GM12801 (cell line): Measurements from ENCODE around the gene ZNF524.

Experiments used
- TF ChIP-seq, protein P1 (sequence below): IDR thresholded peaks from one replicate; pipeline ENCODE4 v1.5.1; 2011; ENCODE audit warnings: control low read depth; ENCODE audit not compliant: insufficient read length; ENCODE audit errors: extremely low read depth

Gene ZNF524

DNA sequence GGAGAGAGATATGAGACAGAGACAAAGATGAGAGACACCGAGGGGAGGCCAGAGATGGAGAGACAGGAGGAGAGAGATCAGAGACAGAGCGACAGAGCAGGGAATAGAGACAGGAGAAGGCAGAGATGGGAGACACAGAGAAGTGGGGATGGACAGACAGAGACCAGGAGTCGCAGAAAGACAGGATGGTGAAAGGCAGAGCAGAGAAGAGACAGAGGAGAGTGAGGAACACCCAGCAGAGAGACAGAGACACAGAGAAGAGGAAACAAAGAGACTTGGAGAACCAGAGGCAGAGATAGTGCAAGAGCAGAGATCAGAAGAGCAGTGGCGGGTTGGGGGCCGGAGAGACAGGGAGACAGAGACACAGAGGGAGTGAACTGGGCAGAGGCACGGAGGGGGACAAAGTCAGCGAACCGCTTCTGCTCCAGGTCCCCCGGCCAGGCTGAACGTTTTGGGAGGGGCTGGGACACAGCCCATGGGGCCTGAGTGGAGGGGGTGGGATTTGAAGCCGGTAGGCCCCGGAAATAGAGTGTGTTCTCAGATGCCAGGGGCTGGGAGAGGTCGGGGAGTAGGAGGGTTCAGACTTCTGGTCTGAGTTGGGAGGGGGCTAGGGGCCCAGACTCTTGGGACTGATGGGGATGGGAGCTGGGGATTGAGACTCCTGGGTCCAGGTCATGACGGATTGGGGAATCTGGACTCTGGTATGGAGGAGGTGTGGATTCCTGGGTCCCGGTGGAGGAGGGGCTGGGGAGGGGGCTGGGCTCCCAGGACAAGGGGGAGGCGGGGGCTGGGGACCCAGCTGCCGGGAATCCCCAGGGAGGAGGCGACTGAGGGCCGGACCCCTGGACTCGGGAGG lies 20.1 kb upstream of the ZNF524 start:
- TF ChIP-seq, protein P1, sequence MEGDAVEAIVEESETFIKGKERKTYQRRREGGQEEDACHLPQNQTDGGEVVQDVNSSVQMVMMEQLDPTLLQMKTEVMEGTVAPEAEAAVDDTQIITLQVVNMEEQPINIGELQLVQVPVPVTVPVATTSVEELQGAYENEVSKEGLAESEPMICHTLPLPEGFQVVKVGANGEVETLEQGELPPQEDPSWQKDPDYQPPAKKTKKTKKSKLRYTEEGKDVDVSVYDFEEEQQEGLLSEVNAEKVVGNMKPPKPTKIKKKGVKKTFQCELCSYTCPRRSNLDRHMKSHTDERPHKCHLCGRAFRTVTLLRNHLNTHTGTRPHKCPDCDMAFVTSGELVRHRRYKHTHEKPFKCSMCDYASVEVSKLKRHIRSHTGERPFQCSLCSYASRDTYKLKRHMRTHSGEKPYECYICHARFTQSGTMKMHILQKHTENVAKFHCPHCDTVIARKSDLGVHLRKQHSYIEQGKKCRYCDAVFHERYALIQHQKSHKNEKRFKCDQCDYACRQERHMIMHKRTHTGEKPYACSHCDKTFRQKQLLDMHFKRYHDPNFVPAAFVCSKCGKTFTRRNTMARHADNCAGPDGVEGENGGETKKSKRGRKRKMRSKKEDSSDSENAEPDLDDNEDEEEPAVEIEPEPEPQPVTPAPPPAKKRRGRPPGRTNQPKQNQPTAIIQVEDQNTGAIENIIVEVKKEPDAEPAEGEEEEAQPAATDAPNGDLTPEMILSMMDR, result no peak

DNA sequence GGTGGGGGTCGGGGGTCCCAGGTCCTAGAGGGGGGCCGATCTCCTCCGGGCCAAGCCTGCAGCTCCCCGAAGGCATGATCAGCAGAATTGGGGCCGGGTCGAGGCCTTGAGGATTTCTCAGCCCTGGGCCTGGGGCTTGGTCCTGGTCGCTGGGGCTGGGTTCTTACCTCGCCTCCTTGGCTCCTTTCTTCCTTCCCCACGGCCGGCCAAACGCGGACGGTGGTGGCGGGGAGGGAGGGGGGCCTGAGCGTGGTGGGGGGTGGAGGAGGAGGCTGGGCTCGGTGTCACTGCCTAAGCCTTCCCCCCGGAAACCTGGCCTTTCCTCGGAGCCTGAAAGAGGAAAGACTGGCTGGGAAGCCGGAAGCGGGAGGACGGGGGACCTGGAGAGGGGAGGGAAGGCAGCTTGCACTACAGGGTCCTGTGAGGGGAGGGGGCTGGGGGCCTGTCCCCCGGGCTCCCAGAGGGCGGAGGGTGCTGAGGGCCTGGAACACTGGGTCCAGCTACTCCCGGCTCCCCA lies 19.4 kb upstream of the ZNF524 start, which contains the start of gene ZNF579:
Gene ZNF579 (minus strand): TSS at position 221 of the 517 bp plus-strand sequence. CDS start 1,209 bp downstream, outside the sequence.
- TF ChIP-seq, protein P1, result no peak

DNA sequence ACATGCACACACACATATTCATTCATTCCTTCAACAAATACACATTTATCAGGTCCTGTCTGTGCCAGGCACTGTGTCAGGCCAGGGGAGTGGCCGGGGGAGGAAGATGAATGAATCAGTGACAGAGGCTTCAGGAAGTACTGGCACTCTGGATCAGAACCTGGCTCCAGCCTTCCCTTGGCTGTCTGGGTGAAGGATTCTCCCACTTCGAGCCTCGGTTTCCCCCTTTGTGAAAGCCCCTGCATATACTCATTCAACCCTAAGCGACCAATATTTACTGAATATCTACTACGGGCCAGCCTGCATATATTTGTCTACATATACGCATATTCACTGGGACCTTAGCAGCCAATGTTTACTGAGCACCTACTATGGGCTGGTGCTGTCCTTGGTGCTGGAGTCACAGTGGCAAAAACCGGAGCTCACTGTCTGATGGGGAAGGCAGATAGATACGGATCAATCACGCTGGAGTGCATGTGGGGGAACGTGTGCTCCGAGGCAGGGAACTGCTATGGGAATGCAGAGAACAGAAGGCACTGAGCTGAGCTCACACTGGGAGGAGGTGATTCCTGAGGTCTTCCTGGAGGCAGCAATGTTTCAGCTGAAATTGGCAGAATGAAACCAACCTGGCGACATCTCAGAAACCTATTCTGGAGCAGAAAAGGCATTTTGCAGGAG lies 18.8 kb upstream of the ZNF524 start:
- TF ChIP-seq, protein P1, result no peak

DNA sequence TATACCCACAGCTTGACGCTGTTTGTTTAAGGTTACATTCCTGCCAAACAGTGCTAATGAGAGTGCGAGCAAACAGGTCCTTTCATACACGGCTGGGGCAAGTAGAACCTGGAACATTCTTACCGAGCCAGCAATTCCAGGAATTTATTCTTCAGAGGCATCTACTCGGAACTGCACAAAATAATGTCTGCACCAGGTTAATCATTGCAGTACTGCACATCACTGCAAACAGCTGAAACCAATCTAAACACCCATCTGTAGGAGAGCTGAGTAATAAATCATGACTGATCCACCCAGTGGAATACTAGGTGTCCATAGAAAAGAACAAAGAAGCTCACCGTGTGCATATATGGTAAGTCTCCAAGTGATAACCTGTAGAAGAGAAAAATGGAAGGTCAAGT lies 18.3 kb upstream of the ZNF524 start:
- TF ChIP-seq, protein P1, result no peak

DNA sequence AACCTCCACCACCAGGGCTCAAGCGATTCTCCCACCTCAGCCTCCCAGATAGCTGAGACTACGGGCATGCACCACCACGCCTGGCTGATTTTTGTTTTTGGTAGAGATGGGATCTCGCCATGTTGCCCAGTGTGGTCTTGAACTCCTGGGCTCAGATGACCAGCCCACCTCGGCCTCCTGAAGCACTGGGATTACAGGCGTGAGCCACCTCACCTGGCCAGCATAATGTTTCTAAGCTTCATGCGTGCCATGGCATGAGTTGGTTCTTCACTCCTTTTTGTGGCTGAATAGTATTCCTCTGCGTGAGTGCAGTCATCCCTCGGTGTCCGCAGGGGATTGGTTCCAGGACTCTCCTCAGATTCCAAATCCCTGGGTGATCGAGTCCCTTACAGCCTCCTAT lies 15.2 kb upstream of the ZNF524 start:
- TF ChIP-seq, protein P1, result no peak

DNA sequence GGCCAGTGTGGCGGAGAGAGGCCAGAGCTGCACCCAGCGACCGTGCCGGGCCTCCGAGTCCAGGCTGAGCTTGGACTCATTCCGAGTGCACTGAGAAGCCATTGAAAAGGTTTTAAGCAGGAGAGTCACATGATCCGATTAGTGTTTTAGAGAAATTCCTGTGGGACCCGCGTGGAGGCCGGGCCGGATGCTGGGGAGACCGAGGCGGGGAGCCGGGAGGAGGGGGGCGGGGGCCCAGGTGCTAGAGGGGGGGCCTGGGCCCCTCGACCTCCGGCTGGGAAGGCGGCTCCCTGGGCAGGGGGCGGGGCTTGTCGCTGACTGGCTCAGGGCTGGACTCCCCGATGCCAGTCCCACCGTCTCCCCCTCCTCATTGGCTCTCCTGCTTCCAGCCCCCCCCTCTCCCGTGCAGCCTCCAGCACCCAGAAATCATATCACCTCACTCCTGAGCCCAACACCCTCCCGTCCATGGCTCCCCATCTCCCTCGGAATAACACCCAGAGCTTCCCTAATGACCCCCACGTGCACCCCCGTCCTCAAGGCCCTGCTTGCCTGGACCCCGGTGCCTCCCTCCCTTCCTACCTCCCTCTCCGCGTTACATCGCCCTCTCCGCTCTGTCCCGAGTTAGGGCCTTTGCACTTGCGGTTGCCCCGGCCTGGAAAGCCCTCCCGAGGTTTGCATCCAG lies 14.3 kb upstream of the ZNF524 start:
- TF ChIP-seq, protein P1, result no peak
